GM23338 (cell line): ENCODE results near the gene TMEM61. TPM values are rescaled to one million over a fixed set of nuclear protein-coding genes. Genes with fewer than 3 reads are reported as not detected.

Experiments
- ATAC-seq: fragments of 200-7000 bp; cut with Tn5 transposase; 3 replicates; pipeline ENCODE4 v1.9.1; 2020
- DNase-seq: peaks from one replicate; pipeline ENCODE4 v3.0.0-alpha.2; 2015; ENCODE audit warnings: low spot score
- H2AFZ ChIP-seq: fragments of 200-600 bp; sonication (generic); 2 replicates; pipeline ENCODE4 v1.8.0; 2016; ENCODE audit warnings: antibody characterized with exemption, mild to moderate bottlenecking, moderate library complexity
- H3F3A ChIP-seq: fragments of 200-600 bp; sonication (generic); replicated peaks from 2 replicates; pipeline ENCODE4 v1.8.0; 2017; ENCODE audit warnings: antibody characterized with exemption, mixed run types, low read depth
- H3K27ac ChIP-seq: fragments of 200-600 bp; sonication (generic); 2 replicates; pipeline ENCODE4 v1.6.1; 2016; ENCODE audit warnings: low read depth
- H3K27me3 ChIP-seq: fragments of 200-600 bp; sonication (generic); 2 replicates; pipeline ENCODE4 v1.8.0; 2016; ENCODE audit warnings: mild to moderate bottlenecking, mixed run types, moderate library complexity; ENCODE audit not compliant: insufficient read depth
- H3K36me3 ChIP-seq: fragments of 200-600 bp; sonication (generic); 2 replicates; pipeline ENCODE4 v1.8.0; 2016; ENCODE audit warnings: mild to moderate bottlenecking; ENCODE audit not compliant: insufficient read depth
- H3K4me1 ChIP-seq: fragments of 200-600 bp; sonication (generic); 2 replicates; pipeline ENCODE4 v1.8.0; 2016; ENCODE audit warnings: mild to moderate bottlenecking, moderate library complexity; ENCODE audit not compliant: insufficient read depth
- H3K4me2 ChIP-seq: fragments of 200-600 bp; sonication (generic); 2 replicates; pipeline ENCODE4 v1.7.1; 2017; ENCODE audit warnings: mixed run types
- H3K4me3 ChIP-seq: fragments of 200-600 bp; sonication (generic); 2 replicates; pipeline ENCODE4 v1.6.1; 2016; ENCODE audit warnings: mixed run types
- H3K79me2 ChIP-seq: fragments of 200-600 bp; sonication (generic); replicated peaks from 2 replicates; pipeline ENCODE4 v1.8.0; 2017; ENCODE audit warnings: mild to moderate bottlenecking; ENCODE audit not compliant: insufficient read depth
- H3K9me2 ChIP-seq: fragments of 200-600 bp; sonication (generic); 2 replicates; pipeline ENCODE4 v1.8.0; 2017; ENCODE audit not compliant: insufficient read depth
- H4K20me1 ChIP-seq: fragments of 200-600 bp; sonication (generic); replicated peaks from 2 replicates; pipeline ENCODE4 v1.8.0; 2017; ENCODE audit warnings: mild to moderate bottlenecking; ENCODE audit not compliant: insufficient read depth
- H3K27ac Mint-ChIP-seq: 2 replicates; pipeline ENCODE4 v1.8.0; 2020; ENCODE audit warnings: inconsistent platforms, mild to moderate bottlenecking, moderate library complexity, mixed read lengths
- H3K27me3 Mint-ChIP-seq: 3 replicates; pipeline ENCODE4 v1.8.0; 2022; ENCODE audit warnings: low read depth, mild to moderate bottlenecking, moderate library complexity, mixed read lengths, inconsistent platforms; ENCODE audit not compliant: insufficient read depth, poor library complexity
- H3K36me3 Mint-ChIP-seq: 3 replicates; pipeline ENCODE4 v1.8.0; 2021; ENCODE audit warnings: low read depth, mild to moderate bottlenecking, inconsistent platforms, moderate library complexity, mixed read lengths
- H3K4me1 Mint-ChIP-seq: 3 replicates; pipeline ENCODE4 v1.8.0; 2020; ENCODE audit warnings: mild to moderate bottlenecking, inconsistent platforms, mixed read lengths
- H3K4me3 Mint-ChIP-seq: 3 replicates; pipeline ENCODE4 v1.8.0; 2021; ENCODE audit warnings: moderate library complexity, mild to moderate bottlenecking, inconsistent platforms, mixed read lengths
- H3K9me3 Mint-ChIP-seq: 3 replicates; pipeline ENCODE4 v1.8.0; 2020; ENCODE audit warnings: moderate library complexity, mild to moderate bottlenecking, inconsistent platforms, mixed read lengths
- EZH2 ChIP-seq: fragments of 200-600 bp; sonication (generic); IDR thresholded peaks from one replicate; pipeline ENCODE4 v1.8.0; 2017; ENCODE audit warnings: antibody characterized with exemption, mild to moderate bottlenecking, low read depth; ENCODE audit not compliant: unreplicated experiment
- EZH2phosphoT487 ChIP-seq: fragments of 200-600 bp; sonication (generic); IDR thresholded peaks from one replicate; pipeline ENCODE4 v1.8.1; 2018; ENCODE audit warnings: antibody characterized with exemption; ENCODE audit not compliant: unreplicated experiment
- JUNB ChIP-seq: IDR thresholded peaks from one replicate; pipeline ENCODE4 v1.6.1; 2016; ENCODE audit warnings: antibody characterized with exemption; ENCODE audit not compliant: unreplicated experiment
- NANOG ChIP-seq: IDR thresholded peaks from 2 replicates; pipeline ENCODE4 v1.6.1; 2016; ENCODE audit warnings: antibody characterized with exemption, borderline replicate concordance
- STAT1 ChIP-seq: IDR thresholded peaks from one replicate; pipeline ENCODE4 v1.6.1; 2016; ENCODE audit warnings: antibody characterized with exemption; ENCODE audit not compliant: unreplicated experiment
- ZNF114 ChIP-seq: fragments of 250-450 bp; sonication (Bioruptor Pico); IDR thresholded peaks from 2 replicates; pipeline ENCODE4 v1.5.0; 2020; ENCODE audit warnings: mild to moderate bottlenecking, moderate library complexity
- ZNF331 ChIP-seq: fragments of 250-450 bp; sonication (Bioruptor Pico); IDR thresholded peaks from 2 replicates; pipeline ENCODE4 v1.5.0; 2020; ENCODE audit warnings: low read depth, mild to moderate bottlenecking, moderate library complexity
- polyA plus RNA-seq: library from polyadenylated mRNA; unstranded; fragments of >200 nt; fragmentation: Nextera tagmentation; extraction: Ambion mirVana; gene quantifications from 2 replicates; pipeline ENCODE4 v1.2.1, GENCODE V29; 2016
- total RNA-seq: library from RNA; depleted of rRNA; stranded (reverse); fragments of >200 nt; shearing (Covaris generic); gene quantifications from 2 replicates; pipeline ENCODE4 v1.2.3, GENCODE V29; 2014
- TF ChIP-seq, protein P1 (sequence below): fragments of 250-450 bp; sonication (Bioruptor Pico); IDR thresholded peaks from 2 replicates; pipeline ENCODE4 v1.5.0; 2020; ENCODE audit warnings: mild to moderate bottlenecking, moderate library complexity
- TF ChIP-seq, protein P2 (sequence below): IDR thresholded peaks from 2 replicates; pipeline ENCODE4 v1.6.1; 2016; ENCODE audit warnings: antibody characterized with exemption
- TF ChIP-seq, protein P3 (sequence below): IDR thresholded peaks from one replicate; pipeline ENCODE4 v1.6.1; 2018; ENCODE audit warnings: antibody characterized with exemption; ENCODE audit not compliant: unreplicated experiment
- TF ChIP-seq, protein P4 (sequence below), 2 experiments: fragments of 200-600 bp in 1 of 2; sonication (generic) in 1 of 2; conservative IDR thresholded peaks; 2 replicates each; pipeline versions ENCODE4 v1.5.1 to v1.6.1; 2016 to 2017; ENCODE audit warnings: antibody characterized with exemption in 2 of 2, low read depth in 2 of 2, mild to moderate bottlenecking in 2 of 2, moderate library complexity in 1 of 2

Gene TMEM61
- total and polyA plus RNA-seq, 2 experiments from 2014 or later, result 2.0 to 3.6 TPM

DNA sequence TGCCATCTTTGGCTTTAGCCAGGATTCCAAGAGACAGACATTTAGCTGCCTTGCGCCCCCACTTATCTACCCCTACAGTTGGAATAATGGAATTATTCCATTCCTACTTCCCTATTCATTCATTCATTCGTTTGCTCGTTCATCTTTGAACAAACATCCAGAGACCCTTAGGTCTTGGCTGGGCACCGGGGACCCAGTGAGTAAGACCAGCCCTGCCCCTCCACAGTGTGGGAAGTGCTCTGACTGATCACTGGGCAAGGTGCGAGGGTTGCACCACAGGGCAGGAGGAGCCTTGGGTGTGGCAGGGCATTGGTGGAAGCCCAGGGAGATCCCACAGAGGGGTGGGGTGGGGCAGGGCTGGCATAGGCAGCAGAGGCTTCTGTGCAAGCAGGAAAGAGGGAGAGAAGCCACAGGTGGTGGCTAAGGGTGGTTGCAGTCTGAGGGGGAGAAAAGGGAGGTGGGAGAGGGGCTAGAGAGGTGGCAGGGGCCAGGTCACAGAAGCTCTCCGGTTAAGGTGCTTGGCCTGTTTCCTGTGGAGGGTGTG lies 35.0 kb upstream of the TMEM61 start (continued):
- TF ChIP-seq STAT1, result no peak
- no peak for TF ChIP-seq EZH2phosphoT487
- TF ChIP-seq NANOG, result no peak
- TF ChIP-seq ZNF331 (CRISPR knock-in tag), result no peak

DNA sequence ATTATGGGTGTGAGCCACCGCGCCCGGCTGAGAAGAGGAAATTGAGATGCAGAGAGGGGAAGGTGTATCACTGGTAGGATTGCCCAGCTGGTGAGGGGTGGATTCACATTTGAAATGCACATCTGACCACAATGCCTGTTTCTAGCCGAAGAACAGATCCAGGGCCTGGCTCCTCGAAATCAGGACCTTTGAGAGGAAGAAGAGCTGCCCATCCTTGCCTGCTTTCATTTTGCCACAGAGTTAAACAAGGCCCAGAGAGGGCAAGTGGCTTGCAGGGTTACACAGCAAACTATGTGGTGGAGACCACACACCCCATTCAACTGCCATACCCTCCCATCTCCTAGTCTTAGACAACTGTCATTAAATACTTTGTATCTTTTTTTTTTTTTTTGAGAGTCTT lies 32.9 kb upstream of the TMEM61 start:
- Histone ChIP-seq H3K4me2 (no peak overlapping the region), H3K79me2 (no peaks in the 10 kb centered on the region), H3K27ac (no peak overlapping the region), H2AFZ (no peak overlapping the region), H4K20me1 (no peaks in the 10 kb centered on the region), H3K27me3 (no peaks in the 10 kb centered on the region), H3K9me2 (no peaks in the 10 kb centered on the region), H3K4me3 (no peak overlapping the region), H3K4me1 (peaks cover 18% of the 10 kb centered on the region), H3F3A (no peaks in the 10 kb centered on the region), H3K36me3 (no peaks in the 10 kb centered on the region)
- H3K27ac Mint-ChIP-seq, result no peak overlapping the region
- ATAC-seq (no peak), DNase-seq (no peak)
- peaks cover 20% of the 10 kb centered on the region for H3K4me1 Mint-ChIP-seq
- peaks cover 16% of the 10 kb centered on the region for H3K27me3 Mint-ChIP-seq
- TF ChIP-seq STAT1 (no peak), NANOG (no peak), EZH2 (no peak), ZNF114 (CRISPR knock-in tag) (no peak), JUNB (no peak), EZH2phosphoT487 (no peak)
- TF ChIP-seq, protein P1, sequence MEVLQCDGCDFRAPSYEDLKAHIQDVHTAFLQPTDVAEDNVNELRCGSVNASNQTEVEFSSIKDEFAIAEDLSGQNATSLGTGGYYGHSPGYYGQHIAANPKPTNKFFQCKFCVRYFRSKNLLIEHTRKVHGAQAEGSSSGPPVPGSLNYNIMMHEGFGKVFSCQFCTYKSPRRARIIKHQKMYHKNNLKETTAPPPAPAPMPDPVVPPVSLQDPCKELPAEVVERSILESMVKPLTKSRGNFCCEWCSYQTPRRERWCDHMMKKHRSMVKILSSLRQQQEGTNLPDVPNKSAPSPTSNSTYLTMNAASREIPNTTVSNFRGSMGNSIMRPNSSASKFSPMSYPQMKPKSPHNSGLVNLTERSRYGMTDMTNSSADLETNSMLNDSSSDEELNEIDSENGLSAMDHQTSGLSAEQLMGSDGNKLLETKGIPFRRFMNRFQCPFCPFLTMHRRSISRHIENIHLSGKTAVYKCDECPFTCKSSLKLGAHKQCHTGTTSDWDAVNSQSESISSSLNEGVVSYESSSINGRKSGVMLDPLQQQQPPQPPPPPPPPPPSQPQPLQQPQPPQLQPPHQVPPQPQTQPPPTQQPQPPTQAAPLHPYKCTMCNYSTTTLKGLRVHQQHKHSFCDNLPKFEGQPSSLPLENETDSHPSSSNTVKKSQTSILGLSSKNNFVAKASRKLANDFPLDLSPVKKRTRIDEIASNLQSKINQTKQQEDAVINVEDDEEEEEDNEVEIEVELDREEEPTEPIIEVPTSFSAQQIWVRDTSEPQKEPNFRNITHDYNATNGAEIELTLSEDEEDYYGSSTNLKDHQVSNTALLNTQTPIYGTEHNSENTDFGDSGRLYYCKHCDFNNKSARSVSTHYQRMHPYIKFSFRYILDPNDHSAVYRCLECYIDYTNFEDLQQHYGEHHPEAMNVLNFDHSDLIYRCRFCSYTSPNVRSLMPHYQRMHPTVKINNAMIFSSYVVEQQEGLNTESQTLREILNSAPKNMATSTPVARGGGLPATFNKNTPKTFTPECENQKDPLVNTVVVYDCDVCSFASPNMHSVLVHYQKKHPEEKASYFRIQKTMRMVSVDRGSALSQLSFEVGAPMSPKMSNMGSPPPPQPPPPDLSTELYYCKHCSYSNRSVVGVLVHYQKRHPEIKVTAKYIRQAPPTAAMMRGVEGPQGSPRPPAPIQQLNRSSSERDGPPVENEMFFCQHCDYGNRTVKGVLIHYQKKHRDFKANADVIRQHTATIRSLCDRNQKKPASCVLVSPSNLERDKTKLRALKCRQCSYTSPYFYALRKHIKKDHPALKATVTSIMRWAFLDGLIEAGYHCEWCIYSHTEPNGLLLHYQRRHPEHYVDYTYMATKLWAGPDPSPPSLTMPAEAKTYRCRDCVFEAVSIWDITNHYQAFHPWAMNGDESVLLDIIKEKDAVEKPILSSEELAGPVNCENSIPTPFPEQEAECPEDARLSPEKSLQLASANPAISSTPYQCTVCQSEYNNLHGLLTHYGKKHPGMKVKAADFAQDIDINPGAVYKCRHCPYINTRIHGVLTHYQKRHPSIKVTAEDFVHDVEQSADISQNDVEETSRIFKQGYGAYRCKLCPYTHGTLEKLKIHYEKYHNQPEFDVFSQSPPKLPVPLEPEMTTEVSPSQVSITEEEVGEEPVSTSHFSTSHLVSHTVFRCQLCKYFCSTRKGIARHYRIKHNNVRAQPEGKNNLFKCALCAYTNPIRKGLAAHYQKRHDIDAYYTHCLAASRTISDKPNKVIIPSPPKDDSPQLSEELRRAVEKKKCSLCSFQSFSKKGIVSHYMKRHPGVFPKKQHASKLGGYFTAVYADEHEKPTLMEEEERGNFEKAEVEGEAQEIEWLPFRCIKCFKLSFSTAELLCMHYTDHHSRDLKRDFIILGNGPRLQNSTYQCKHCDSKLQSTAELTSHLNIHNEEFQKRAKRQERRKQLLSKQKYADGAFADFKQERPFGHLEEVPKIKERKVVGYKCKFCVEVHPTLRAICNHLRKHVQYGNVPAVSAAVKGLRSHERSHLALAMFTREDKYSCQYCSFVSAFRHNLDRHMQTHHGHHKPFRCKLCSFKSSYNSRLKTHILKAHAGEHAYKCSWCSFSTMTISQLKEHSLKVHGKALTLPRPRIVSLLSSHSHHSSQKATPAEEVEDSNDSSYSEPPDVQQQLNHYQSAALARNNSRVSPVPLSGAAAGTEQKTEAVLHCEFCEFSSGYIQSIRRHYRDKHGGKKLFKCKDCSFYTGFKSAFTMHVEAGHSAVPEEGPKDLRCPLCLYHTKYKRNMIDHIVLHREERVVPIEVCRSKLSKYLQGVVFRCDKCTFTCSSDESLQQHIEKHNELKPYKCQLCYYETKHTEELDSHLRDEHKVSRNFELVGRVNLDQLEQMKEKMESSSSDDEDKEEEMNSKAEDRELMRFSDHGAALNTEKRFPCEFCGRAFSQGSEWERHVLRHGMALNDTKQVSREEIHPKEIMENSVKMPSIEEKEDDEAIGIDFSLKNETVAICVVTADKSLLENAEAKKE, result no peak
- TF ChIP-seq, protein P2, sequence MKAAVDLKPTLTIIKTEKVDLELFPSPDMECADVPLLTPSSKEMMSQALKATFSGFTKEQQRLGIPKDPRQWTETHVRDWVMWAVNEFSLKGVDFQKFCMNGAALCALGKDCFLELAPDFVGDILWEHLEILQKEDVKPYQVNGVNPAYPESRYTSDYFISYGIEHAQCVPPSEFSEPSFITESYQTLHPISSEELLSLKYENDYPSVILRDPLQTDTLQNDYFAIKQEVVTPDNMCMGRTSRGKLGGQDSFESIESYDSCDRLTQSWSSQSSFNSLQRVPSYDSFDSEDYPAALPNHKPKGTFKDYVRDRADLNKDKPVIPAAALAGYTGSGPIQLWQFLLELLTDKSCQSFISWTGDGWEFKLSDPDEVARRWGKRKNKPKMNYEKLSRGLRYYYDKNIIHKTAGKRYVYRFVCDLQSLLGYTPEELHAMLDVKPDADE, result no peak
- TF ChIP-seq, protein P3, sequence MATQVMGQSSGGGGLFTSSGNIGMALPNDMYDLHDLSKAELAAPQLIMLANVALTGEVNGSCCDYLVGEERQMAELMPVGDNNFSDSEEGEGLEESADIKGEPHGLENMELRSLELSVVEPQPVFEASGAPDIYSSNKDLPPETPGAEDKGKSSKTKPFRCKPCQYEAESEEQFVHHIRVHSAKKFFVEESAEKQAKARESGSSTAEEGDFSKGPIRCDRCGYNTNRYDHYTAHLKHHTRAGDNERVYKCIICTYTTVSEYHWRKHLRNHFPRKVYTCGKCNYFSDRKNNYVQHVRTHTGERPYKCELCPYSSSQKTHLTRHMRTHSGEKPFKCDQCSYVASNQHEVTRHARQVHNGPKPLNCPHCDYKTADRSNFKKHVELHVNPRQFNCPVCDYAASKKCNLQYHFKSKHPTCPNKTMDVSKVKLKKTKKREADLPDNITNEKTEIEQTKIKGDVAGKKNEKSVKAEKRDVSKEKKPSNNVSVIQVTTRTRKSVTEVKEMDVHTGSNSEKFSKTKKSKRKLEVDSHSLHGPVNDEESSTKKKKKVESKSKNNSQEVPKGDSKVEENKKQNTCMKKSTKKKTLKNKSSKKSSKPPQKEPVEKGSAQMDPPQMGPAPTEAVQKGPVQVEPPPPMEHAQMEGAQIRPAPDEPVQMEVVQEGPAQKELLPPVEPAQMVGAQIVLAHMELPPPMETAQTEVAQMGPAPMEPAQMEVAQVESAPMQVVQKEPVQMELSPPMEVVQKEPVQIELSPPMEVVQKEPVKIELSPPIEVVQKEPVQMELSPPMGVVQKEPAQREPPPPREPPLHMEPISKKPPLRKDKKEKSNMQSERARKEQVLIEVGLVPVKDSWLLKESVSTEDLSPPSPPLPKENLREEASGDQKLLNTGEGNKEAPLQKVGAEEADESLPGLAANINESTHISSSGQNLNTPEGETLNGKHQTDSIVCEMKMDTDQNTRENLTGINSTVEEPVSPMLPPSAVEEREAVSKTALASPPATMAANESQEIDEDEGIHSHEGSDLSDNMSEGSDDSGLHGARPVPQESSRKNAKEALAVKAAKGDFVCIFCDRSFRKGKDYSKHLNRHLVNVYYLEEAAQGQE, result no peak
- TF ChIP-seq, protein P4, sequence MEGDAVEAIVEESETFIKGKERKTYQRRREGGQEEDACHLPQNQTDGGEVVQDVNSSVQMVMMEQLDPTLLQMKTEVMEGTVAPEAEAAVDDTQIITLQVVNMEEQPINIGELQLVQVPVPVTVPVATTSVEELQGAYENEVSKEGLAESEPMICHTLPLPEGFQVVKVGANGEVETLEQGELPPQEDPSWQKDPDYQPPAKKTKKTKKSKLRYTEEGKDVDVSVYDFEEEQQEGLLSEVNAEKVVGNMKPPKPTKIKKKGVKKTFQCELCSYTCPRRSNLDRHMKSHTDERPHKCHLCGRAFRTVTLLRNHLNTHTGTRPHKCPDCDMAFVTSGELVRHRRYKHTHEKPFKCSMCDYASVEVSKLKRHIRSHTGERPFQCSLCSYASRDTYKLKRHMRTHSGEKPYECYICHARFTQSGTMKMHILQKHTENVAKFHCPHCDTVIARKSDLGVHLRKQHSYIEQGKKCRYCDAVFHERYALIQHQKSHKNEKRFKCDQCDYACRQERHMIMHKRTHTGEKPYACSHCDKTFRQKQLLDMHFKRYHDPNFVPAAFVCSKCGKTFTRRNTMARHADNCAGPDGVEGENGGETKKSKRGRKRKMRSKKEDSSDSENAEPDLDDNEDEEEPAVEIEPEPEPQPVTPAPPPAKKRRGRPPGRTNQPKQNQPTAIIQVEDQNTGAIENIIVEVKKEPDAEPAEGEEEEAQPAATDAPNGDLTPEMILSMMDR (conservative IDR thresholded peaks at IDR 0.05; ENCODE audit: low read depth in 2 of 2), result no peak
- peaks cover 2% of the 10 kb centered on the region; the same call in 2 of the 3 replicates for H3K9me3 Mint-ChIP-seq
- H3K4me3 Mint-ChIP-seq, result no peak overlapping the region
- H3K36me3 Mint-ChIP-seq, result no peaks in the 10 kb centered on the region
